Stimulated activated CD8-positive, alpha-beta memory T cell treated with anti-CD3 and anti-CD28 coated beads, Interleukin-2, amount 100 ng/mL, for 1 hour (primary cell): Measurements from ENCODE around the gene ACTL6B.
"Not testable (repeated sequence)": the region's sequence is repeated elsewhere in the genome, so short reads cannot be mapped to it uniquely, and the experiment has no call there.

Experiments used
- DNase-seq, 2 donors: peaks; one replicate each; pipeline ENCODE4 v3.0.0-alpha.2; 2020; ENCODE audit warnings: low read depth in 2 of 2

ACTL6B gene

DNA sequence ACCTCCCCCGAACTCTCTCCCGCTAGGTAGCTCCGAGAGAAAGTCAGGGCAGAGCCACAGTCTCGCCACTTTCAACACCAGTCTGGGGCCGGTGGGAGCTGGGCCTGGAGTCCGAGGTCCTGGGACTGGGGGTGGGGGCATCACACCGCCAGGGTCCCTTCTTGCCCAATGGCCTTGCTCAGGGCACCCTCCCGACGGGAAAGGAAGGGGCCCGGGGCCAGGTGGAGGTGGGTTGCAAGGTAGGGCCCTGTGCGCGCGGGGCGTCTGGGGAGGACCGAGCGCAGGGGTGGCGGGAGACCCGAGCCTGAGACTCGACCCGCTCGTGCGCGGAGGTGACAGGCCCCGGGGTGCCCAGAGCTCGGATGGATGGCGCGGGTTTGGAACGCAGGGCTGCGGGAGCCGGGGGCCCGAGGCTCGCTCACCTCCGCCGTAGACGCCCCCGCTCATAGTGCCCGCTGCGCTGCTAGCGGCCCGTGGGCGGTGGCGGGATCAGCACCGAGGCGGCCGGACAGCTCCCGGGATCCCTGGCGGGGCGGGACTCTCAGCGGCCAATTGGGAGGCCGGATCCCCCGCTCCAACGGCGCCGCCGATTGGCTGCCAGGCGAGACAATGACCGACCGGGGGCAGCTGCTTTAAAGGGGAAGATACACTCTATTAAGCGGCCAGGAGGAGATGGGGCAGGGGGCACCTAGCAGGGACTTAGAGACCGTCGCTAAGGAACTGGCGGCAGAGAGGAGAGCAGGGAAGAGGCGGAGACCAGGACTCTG is at the start of gene ACTL6B:
Gene ACTL6B, minus strand, starts transcription at position 541 of the 767 bp plus-strand sequence. Its CDS starts 94 bp downstream, at position 447.
- DNase-seq, result peak in 1 of 2 donors; percentile 21

DNA sequence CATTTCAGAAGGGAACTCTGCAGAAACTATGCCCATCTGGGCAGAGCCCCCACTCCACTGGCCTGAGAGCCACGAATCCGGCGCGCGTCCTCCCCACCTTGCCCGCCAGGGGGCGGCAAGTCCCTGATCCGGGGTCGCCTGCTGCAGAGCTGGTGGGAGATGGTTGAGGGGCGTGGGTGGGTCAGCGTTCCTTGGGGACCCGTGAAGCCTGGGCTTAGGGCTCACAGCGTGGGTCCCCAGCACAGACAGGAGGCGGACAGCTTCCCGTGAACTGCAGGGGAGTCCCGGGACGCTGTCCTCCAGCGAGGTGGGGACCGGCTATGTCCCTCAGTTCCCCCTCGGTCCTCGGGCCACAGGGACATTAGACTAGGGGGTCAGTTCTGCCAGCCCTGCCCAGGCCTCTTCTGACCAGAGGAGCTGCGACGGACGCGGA is 49.1 kb upstream of the ACTL6B start:
- DNase-seq, result peak; percentile 43 to 52

DNA sequence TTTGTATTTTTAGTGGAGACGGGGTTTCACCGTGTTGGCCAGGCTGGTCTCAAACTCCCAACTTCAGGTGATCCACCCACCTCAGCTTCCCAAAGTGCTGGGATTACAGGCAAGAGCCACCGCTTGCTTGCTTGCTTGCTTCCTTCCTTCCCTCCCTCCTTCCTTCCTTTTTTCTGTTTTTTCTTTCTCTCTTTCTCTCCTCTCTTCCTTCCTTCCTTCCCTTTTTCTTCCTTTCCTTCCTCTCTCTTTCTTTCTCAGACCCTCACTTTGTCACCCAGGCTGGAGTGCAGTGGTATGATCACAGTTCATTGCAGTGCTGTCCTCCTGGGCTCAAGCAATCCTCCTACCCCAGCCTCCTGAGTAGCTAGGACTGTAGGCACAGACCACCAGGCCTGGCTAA is 44.8 kb upstream of the ACTL6B start:
- not testable (repeated sequence) for DNase-seq

GRCh38 chr7:100699018-100699417 is 42.8 kb upstream of the ACTL6B start:
- DNase-seq, result no peak

GRCh38 chr7:100696123-100696521 is 39.9 kb upstream of the ACTL6B start:
- DNase-seq, result no peak

- peak in 1 of 2 donors; percentile 56 for DNase-seq
Measured at GRCh38 chr7:100694098-100694745, 38.0 kb upstream of the ACTL6B start, which contains the start of gene GIGYF1. Gene GIGYF1 (minus strand): TSS chr7:100694250. CDS start chr7:100688238, 6,012 bp downstream.

DNA sequence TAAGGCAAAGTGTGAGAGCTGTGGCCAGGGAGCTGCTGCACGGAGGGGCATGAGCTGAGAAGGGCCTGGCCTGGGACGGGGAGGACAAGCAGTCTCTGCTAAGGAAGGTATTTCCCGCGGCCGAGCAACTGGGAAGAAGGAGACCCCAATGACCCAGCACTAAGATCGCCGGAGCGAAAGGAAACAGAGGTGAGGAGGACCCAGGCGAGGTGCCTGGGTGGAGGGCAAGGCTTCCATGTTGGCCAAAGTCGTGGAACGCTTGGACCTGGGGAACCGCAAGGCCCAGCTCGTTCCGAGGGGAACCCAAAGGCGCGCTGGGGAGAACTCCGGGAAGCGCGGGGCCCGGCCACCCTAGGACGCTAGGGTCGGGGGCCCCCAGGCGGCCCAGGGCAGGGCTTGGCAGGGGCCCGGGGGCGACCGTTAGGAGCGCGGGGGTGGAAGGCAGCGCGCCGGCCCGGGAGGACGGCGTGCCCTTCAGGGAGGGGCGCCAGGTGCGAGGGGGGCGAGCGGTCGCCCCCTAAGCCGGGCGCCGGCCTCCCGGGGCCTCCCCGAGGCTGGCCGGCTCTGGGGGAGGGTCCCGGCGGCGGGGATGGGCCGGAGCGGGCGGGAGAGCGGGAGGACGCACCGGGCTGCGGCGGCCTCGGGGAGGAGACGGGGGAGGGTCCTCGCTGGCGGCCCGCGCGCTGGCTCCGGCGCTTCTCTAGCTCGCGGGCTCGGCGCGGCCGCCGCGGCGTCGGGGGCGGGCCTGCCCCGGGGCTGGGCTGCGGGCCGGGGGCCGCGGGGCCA is 37.3 kb upstream of the ACTL6B start:
- no peak for DNase-seq

- DNase-seq, result no peak
Measured at GRCh38 chr7:100692578-100692961, 36.3 kb upstream of the ACTL6B start.

DNA sequence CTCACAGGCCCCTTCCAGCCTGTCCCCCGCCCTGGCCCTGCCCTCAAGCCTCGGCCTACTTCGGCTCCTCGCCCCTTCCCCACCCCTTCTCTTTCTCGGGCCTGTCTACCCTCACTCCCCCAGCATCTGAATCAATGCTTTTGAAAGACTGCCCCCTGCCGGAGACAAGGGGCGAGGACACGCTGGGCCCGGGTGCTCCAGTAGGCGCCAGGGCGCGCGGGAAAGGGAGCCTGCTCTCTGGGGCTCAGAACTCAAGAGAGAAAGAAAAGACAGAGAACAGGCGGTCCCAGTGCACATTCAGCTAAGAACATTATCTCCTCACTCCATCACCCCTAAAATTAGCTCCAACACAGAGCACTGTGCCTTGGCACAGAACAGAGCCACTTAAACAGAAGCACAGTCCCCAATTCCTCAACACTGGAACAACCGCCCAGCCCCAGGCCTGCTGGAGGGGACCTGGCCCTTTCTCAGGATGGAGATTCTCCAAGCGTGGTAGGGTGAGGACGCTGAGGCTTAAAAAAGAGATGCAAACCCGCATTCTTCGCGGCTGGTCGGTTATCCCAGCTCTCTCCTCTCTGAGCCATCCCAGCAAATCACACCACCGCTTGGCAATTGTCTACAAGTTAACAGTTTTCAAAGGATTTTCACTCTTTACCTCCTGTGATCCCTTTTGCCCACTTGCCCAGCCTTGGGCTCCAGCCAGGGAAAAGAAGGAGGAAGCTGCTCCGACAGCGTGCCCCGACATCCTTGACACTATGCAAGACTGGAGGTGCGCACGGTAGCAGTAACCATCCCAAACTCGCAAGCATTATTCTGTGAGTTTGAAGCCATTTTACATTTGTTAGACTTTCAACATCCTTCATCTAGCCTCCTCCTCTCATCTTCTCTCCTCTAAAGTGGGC is 35.7 kb upstream of the ACTL6B start:
- DNase-seq, result peak; percentile 57 to 66

GRCh38 chr7:100689230-100690135 is 33.2 kb upstream of the ACTL6B start:
- DNase-seq, result no peak

- DNase-seq, result no peak
Measured at GRCh38 chr7:100688326-100688860, 32.1 kb upstream of the ACTL6B start.

- no peak for DNase-seq
Measured at GRCh38 chr7:100687751-100688300, 31.6 kb upstream of the ACTL6B start.

- no peak for DNase-seq
Measured at GRCh38 chr7:100687261-100687660, 31.0 kb upstream of the ACTL6B start.

GRCh38 chr7:100686822-100687211 is 30.6 kb upstream of the ACTL6B start:
- DNase-seq, result no peak

DNA sequence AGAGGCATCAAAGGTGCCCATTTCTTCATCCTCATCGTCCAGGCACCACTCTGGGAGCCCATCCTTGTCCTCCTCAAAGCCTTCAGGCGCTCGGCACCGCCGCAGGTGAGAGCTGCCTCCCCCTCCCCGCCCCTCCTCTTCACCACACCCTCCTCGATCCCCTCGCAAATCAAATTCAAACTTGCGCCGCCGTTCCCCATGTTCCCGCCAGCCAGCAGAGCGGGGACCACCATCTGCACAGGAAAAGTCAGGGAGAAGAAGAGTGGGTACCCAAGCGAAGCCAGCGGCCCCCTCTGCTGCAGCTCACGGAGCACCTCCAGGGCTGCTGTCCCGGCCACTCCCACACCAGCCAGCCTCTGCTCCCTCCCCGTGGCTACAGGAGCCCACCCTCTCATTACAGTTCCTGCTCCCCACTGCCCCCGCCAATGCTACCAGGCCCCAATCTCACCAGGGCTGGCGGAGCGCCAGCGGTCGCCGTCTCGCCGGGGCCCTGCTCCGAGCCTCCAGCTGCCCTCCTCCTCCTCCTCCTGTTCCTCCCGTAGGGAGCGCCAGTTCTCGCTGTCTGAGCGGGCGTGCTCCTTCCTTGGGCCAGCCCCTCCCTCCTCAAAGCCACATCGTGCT is 30.1 kb upstream of the ACTL6B start:
- no peak for DNase-seq

DNA sequence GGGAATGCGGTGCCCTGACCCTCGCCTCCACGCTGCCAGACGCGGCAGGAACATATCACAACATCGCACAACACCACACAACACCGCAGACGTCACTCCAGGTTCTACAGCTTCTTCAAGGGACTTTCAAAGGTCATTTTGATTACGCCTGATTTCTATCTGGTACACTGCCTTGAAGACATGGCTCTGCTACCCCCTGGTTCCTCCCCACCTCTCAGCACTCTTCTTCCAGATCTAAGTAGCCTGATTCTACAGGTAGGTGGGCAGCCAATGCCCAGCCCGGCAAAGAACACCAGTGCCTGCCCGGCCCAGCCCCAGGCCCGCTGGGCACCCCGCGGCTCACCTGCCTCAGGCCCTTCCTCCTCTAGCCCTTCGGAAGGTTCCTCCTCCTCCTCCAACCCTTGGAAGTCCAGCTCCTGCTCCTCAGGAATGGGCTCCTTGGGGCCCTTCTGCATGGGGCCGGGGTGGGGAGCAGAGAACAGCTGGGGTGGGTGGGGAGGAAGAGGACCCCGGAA is 29.4 kb upstream of the ACTL6B start:
- no peak for DNase-seq

GRCh38 chr7:100685049-100685605 is 28.9 kb upstream of the ACTL6B start:
- no peak for DNase-seq

GRCh38 chr7:100684534-100685042 is 28.3 kb upstream of the ACTL6B start:
- no peak for DNase-seq
